ENCODE measurements around the gene FERMT3. TPM values are rescaled to one million over a fixed set of nuclear protein-coding genes. Genes with fewer than 3 reads are reported as not detected.
A peak's percentile ranks its signal among the peaks of the same experiment; 100 is the strongest.

The FERMT3 gene
- total RNA-seq, 1 experiment from 2014 or later, result 10.6 TPM

- H3K27me3 Mint-ChIP-seq (ENCODE audit: low read depth), result no peaks in the 10 kb centered on the region
- TF ChIP-seq CTCF (conservative IDR thresholded peaks at IDR 0.05), result no peak
- Histone ChIP-seq H3K23ac (ENCODE audit: insufficient read length, low read depth, low read length) (no peak overlapping the region), H3K4ac (ENCODE audit: low read depth, low read length) (no peak overlapping the region), H3K79me1 (ENCODE audit: insufficient read depth, low read depth, low read length, poor library complexity, severe bottlenecking) (peaks cover 3% of the 10 kb centered on the region), H4K8ac (replicated peaks; ENCODE audit: insufficient read length, low read depth, low read length) (no peak overlapping the region), H2BK5ac (ENCODE audit: insufficient read length, low read length) (no peak overlapping the region), H2BK120ac (ENCODE audit: low read depth, low read length, poor library complexity, severe bottlenecking) (no peak overlapping the region), H3K4me1 (ENCODE audit: insufficient read depth, low read length) (no peaks in the 10 kb centered on the region), H2BK12ac (ENCODE audit: insufficient read length, low read depth, low read length) (no peak overlapping the region), H2AK5ac (ENCODE audit: insufficient read length, low read length) (no peak overlapping the region), H3K27me3 (ENCODE audit: insufficient read depth, low read length) (no peaks in the 10 kb centered on the region), H3K56ac (ENCODE audit: insufficient read length, low read depth, low read length) (no peak overlapping the region), H3K23me2 (ENCODE audit: insufficient read length, low read depth, low read length, poor library complexity, severe bottlenecking) (peaks cover 8% of the 10 kb centered on the region), H4K91ac (ENCODE audit: insufficient read length, low read depth, low read length) (no peak overlapping the region), H2BK15ac (ENCODE audit: low read depth, low read length) (no peak overlapping the region), H3T11ph (ENCODE audit: low read length) (no peak overlapping the region), H3K9me3 (ENCODE audit: control insufficient read depth, low read depth, low read length) (no peaks in the 10 kb centered on the region), H4K20me1 (ENCODE audit: control insufficient read depth, insufficient read depth, insufficient read length) (no peaks in the 10 kb centered on the region), H3K27ac (ENCODE audit: insufficient read length, low read depth, low read length) (no peak overlapping the region), H2AFZ (ENCODE audit: low read length) (no peak overlapping the region), H3K18ac (ENCODE audit: insufficient read length, low read depth, low read length) (no peak overlapping the region), H3K79me2 (ENCODE audit: insufficient read depth, low read length) (no peaks in the 10 kb centered on the region; the same call in 1 of the 2 replicates), H2BK20ac (ENCODE audit: low read depth, low read length, poor library complexity, severe bottlenecking) (no peak overlapping the region), H3K14ac (ENCODE audit: insufficient read depth, low read length) (no peak overlapping the region), H4K5ac (ENCODE audit: insufficient read length, low read depth, low read length) (no peak overlapping the region), H3K4me2 (ENCODE audit: insufficient read depth, insufficient read length, low read length) (no peak overlapping the region), H3K9ac (ENCODE audit: extremely low read depth, insufficient read length, low read length) (no peak overlapping the region)
- H3K27ac Mint-ChIP-seq, result peak overlapping the region in 1 of 3 experiments; percentile 59; a peak in 1 of 7 replicates
- H3K4me3 Mint-ChIP-seq, result no peak overlapping the region
- peaks cover 6 to 14% of the 10 kb centered on the region in 2 experiments for H3K4me1 Mint-ChIP-seq
- WGBS (ENCODE audit: extremely low coverage, insufficient read length, low lambda C conversion rate), result no CpG with 5 or more reads among the region's 15 CpGs
- no peak for DNase-seq
- no peaks in the 10 kb centered on the region for H3K9me3 Mint-ChIP-seq
- peaks cover 39 to 69% (median 54%) of the 10 kb centered on the region in 3 experiments; a peak in 6 of 7 replicates for H3K36me3 Mint-ChIP-seq (ENCODE audit: insufficient read depth in 1 of 3, low read depth in 3 of 3)
Measured at GRCh38 chr11:64256300-64256699, 49.8 kb downstream of the FERMT3 start.
